ENCODE data around the gene KRT84.

KRT84 gene

DNA sequence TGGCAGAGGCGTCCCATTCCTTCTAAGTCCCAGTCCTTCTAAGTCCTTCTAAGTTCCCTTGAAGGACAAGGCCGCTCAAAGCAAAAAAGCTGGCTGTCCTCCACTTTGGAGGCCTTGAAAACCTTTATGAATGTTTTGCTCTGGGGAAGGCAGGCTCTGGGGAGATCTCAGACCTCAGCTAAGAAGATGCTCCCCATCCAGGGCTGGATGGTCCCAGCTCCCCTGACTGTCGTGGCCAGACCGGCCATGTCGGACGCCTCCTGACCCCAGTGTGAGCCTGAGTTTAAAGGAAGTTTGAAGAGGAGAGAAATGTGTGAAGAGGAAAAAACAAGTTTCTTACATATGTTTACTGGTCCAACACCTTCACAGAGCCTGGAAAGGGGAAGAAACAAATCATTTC, 5.9 kb downstream of the KRT84 start:
- Histone ChIP-seq H3K9me3 (replicated peaks in 1 of 11) (no peaks in the 10 kb centered on the region), H3K4me2 (no peak overlapping the region)
- TF ChIP-seq Cebpa-rat (IDR thresholded peaks at IDR 0.05), result no peak

GRCh38 chr12:52378091-52378490, 7.4 kb downstream of the KRT84 start:
- H3K4me3 ChIP-seq, result no peak overlapping the region
- H3K9me3 ChIP-seq (replicated peaks in 1 of 11), result no peaks in the 10 kb centered on the region
- no peak for TF ChIP-seq Cebpa-rat (IDR thresholded peaks at IDR 0.05)
- no peaks in the 10 kb centered on the region for H4K20me1 ChIP-seq
- no peak overlapping the region for H3K9ac ChIP-seq
- no peaks in the 10 kb centered on the region for H3K27me3 ChIP-seq
- no peak overlapping the region for H3K27ac ChIP-seq
- H3K4me2 ChIP-seq, result no peak overlapping the region
- H3K36me3 ChIP-seq, result no peaks in the 10 kb centered on the region
- H3K4me1 ChIP-seq, result peaks cover 0 to 8% (median 0%) of the 10 kb centered on the region in 10 experiments; a peak in 1 of 20 replicates

More for the DNA sequence above, 5.9 kb downstream of the KRT84 start:
- no peaks in the 10 kb centered on the region for H3K27me3 ChIP-seq
- no peak overlapping the region for H3K9ac ChIP-seq
- H3K4me1 ChIP-seq, result peaks cover 0 to 13% (median 0%) of the 10 kb centered on the region in 10 experiments; a peak in 1 of 20 replicates
- H3K4me3 ChIP-seq, result no peak overlapping the region
- no peaks in the 10 kb centered on the region for H4K20me1 ChIP-seq
- no peaks in the 10 kb centered on the region for H3K36me3 ChIP-seq
- no peak overlapping the region for H3K27ac ChIP-seq

DNA sequence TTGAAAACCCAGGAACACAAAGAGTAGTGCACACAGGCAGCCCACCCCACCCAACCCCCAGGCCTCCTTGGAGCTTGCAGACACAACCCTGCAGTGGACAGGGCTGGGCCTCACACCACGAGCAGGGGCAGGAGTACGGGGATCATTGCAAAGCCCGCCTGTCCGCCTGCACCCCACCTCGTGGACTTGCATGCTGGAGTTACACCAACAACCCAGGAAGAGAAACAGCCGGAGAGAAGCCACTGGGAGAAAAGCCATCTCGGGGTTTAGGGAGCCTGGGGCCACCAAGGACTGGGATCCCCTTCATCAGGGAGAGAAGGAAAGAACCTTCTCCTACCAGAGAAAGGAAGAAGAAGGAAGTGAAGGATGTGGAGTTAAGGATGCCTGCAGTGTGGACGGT, 8.2 kb downstream of the KRT84 start:
- no peaks in the 10 kb centered on the region for H3K36me3 ChIP-seq
- H3K27ac ChIP-seq, result no peak overlapping the region
- H4K20me1 ChIP-seq, result no peaks in the 10 kb centered on the region
- no peaks in the 10 kb centered on the region for H3K9me3 ChIP-seq (replicated peaks in 1 of 11)
- no peak overlapping the region for H3K9ac ChIP-seq
- no peaks in the 10 kb centered on the region for H3K27me3 ChIP-seq
- TF ChIP-seq Cebpa-rat (IDR thresholded peaks at IDR 0.05), result no peak
- H3K4me3 ChIP-seq, result no peak overlapping the region
- no peak overlapping the region for H3K4me2 ChIP-seq
- H3K4me1 ChIP-seq, result 0 out of 20 replicates have a peak, but pooled peaks cover 0 to 1% (median 0%) of the 10 kb centered on the region in 10 experiments

DNA sequence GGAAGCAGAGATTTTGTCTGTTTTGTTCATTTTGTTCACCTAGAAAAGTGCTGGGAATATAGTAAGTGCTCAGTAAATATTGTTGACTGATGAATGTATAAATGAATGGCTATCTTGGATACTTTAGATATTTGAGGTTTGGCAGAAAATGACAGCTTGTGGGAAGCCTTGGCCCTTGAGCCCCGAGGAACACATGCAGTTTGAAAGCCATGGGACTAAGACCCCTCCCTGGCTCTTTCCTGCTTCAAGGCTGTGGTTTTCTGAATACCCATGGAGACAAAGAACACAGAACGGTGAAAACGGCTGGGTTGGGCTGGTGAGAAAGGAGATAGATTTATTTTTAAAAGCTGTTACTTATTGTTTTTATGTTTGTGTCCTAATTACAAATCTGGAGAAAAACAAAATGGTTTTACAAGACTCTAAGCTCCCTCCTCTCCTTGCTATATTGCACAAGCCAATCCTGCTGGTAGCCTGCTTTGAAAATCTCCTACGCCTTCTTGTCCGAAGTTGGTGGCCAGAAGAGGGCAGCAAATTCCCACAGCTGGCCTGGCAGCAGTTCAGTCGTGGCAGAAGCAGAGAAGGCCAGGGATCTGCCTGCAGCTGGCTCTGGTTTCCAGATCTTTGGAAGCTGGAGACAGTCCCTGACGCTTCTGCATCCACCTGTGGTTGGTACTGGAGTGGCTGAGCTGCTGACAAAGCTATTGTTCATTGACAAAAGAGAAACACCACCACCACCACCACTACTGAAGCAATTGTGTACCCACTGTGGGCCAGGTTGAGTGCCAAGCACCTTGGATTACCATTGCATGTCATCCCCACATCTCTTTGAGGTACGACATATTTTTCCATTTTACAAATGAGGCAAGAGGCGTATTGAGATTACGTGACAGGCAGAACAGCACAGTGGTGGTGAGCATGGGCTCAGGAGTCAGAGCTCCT, 13.0 kb downstream of the KRT84 start:
- Histone ChIP-seq H3K9ac (no peak overlapping the region), H3K27ac (no peak overlapping the region), H3K4me3 (no peak overlapping the region), H4K20me1 (no peaks in the 10 kb centered on the region; a peak in 1 of 22 replicates), H3K4me2 (no peak overlapping the region), H3K9me3 (replicated peaks in 1 of 11) (no peaks in the 10 kb centered on the region), H3K36me3 (no peaks in the 10 kb centered on the region), H3K27me3 (no peaks in the 10 kb centered on the region), H3K4me1 (0 out of 20 replicates have a peak, but pooled peaks cover 0 to 4% (median 0%) of the 10 kb centered on the region in 10 experiments)
- TF ChIP-seq Cebpa-rat (IDR thresholded peaks at IDR 0.05), result no peak

DNA sequence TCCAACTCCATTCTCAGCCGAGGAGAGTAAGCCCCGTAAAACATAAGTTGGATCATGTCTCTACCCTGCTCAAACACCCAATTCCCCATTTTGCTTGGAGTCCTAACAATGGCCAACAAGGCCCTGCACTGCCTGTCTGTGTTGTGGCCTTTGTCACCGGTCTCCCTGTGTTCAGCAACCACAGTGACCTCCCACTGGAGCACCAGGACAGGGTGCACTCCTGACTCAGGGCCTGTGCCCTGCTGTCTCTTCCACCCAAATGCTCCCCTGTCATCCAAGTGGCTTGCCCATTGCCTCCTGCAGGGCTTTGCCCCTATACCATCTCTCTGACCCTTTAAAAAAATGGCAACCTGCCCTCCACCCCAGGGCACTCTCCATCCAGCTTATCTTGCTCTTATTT, 13.7 kb downstream of the KRT84 start:
- no peak overlapping the region for H3K27ac ChIP-seq
- no peaks in the 10 kb centered on the region for H3K36me3 ChIP-seq
- H3K27me3 ChIP-seq, result no peaks in the 10 kb centered on the region

DNA sequence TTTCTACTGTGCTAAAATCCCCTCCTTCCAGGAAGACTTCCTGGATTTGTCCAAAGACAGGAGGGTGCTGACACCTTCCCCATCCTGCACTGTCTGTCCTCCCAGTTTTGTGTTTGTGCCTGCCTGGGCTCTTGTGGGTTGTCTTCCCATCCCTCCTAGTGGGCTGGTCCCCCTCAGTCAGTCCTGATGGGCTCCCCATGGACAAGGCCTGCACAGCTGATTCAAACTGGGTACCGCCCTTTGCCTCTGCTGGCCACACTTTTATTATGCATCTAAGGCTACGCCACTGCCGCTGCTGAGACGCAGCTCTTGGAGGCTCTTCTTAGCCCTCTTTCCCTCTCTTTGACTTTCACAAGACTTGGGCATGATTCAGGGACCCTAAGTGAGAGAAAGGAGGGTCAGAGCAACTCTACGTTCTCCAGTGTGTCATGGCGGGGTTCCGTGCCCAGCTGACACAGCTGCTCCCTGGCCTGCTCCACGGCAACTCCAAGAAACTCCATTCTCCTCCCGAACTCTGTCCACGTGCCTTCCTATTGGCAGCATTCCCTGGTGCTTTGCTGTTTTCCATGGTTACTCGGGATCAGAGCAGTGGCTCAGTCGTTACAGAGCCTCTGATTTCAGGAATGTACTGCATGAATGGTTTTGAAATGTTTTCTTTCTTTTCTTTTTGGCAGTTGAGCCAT, 14.4 kb downstream of the KRT84 start:
- Histone ChIP-seq H3K4me3 (no peak overlapping the region), H3K36me3 (no peaks in the 10 kb centered on the region), H4K20me1 (no peaks in the 10 kb centered on the region; a peak in 1 of 22 replicates), H3K27ac (no peak overlapping the region), H3K9ac (no peak overlapping the region), H3K27me3 (no peaks in the 10 kb centered on the region), H3K9me3 (replicated peaks in 1 of 11) (no peaks in the 10 kb centered on the region), H3K4me1 (0 out of 20 replicates have a peak, but pooled peaks cover 0 to 4% (median 0%) of the 10 kb centered on the region in 10 experiments), H3K4me2 (no peak overlapping the region)
- TF ChIP-seq Cebpa-rat (IDR thresholded peaks at IDR 0.05), result no peak

More for the DNA sequence above, 13.7 kb downstream of the KRT84 start:
- H3K9ac ChIP-seq, result no peak overlapping the region
- no peaks in the 10 kb centered on the region; a peak in 1 of 22 replicates for H4K20me1 ChIP-seq
- H3K4me2 ChIP-seq, result no peak overlapping the region
- H3K4me1 ChIP-seq, result 0 out of 20 replicates have a peak, but pooled peaks cover 0 to 4% (median 0%) of the 10 kb centered on the region in 10 experiments
- no peaks in the 10 kb centered on the region for H3K9me3 ChIP-seq (replicated peaks in 1 of 11)
- no peak overlapping the region for H3K4me3 ChIP-seq
- TF ChIP-seq Cebpa-rat (IDR thresholded peaks at IDR 0.05), result no peak

DNA sequence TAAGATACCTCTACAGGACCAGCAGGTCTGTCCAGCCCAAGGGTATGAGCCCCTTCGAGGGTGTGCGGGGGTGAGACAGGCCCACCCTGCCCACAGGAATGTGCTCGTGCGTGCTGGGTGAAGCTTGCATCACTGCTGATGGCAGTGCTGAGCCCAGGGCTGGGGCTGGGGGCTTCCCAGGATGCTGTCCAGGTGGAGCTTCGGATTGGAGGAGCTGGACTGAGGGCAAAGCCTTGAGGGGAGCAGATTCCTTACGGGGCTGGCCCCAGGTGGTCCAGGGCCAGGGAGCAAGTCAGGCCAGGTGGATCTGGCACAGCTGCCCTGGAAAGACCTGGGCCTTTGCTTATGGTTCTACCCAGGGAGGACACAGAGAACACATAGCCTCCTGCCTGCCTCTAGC, 15.6 kb downstream of the KRT84 start:
- Histone ChIP-seq H3K4me2 (no peak overlapping the region), H3K9ac (no peak overlapping the region), H3K27me3 (no peaks in the 10 kb centered on the region), H3K4me3 (no peak overlapping the region), H4K20me1 (no peaks in the 10 kb centered on the region; a peak in 1 of 22 replicates), H3K9me3 (replicated peaks in 1 of 11) (no peaks in the 10 kb centered on the region), H3K27ac (no peak overlapping the region), H3K36me3 (no peaks in the 10 kb centered on the region), H3K4me1 (peaks cover 0 to 8% (median 0%) of the 10 kb centered on the region in 10 experiments; a peak in 2 of 20 replicates)
- TF ChIP-seq Cebpa-rat (IDR thresholded peaks at IDR 0.05), result no peak

GRCh38 chr12:52369211-52369610, 16.2 kb downstream of the KRT84 start:
- no peak overlapping the region for H3K27ac ChIP-seq
- no peak overlapping the region for H3K4me2 ChIP-seq
- no peaks in the 10 kb centered on the region for H3K36me3 ChIP-seq
- H3K9ac ChIP-seq, result no peak overlapping the region
- H3K4me3 ChIP-seq, result no peak overlapping the region
- peaks cover 0 to 11% (median 0%) of the 10 kb centered on the region in 10 experiments; a peak in 2 of 20 replicates for H3K4me1 ChIP-seq
- TF ChIP-seq Cebpa-rat (IDR thresholded peaks at IDR 0.05), result no peak
- no peaks in the 10 kb centered on the region; a peak in 1 of 22 replicates for H4K20me1 ChIP-seq
- H3K9me3 ChIP-seq (replicated peaks in 1 of 11), result no peaks in the 10 kb centered on the region
- no peaks in the 10 kb centered on the region for H3K27me3 ChIP-seq

- TF ChIP-seq Cebpa-rat (IDR thresholded peaks at IDR 0.05), result no peak
- no peaks in the 10 kb centered on the region for H3K9me3 ChIP-seq (replicated peaks in 1 of 11)
- H3K4me3 ChIP-seq, result no peak overlapping the region
- H3K4me2 ChIP-seq, result no peak overlapping the region
- no peak overlapping the region for H3K9ac ChIP-seq
- no peaks in the 10 kb centered on the region for H3K27me3 ChIP-seq
- no peak overlapping the region for H3K27ac ChIP-seq
- peaks cover 0 to 11% (median 0%) of the 10 kb centered on the region in 10 experiments; a peak in 2 of 20 replicates for H3K4me1 ChIP-seq
- H3K36me3 ChIP-seq, result no peaks in the 10 kb centered on the region
- no peaks in the 10 kb centered on the region; a peak in 1 of 22 replicates for H4K20me1 ChIP-seq
Measured at GRCh38 chr12:52368508-52368907, 16.9 kb downstream of the KRT84 start.
